ENCODE data around the gene PRAMEF20.
"Not testable (repeated sequence)": the region's sequence is repeated elsewhere in the genome, so short reads cannot be mapped to it uniquely, and the experiment has no call there.

PRAMEF20 gene

DNA sequence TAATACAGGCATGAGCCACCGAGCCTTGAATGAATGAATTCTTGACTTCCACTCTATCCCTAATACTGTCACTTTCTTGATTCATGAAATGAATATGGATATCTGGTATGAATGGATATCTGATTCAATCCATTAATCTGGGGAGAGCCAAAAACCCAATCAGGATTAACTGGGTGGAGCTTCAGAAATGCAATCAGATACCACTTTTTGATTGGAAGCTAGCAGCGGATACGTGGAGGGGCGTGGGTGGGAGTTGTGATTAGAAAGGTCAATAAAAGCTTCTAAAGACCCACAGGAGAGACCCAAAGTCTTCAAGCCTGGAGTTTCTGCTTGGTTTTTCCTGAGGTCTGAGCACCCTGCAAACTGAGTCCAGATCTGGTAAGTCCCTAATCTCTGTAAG lies at the start of gene PRAMEF20:
Gene PRAMEF20, plus strand, starts transcription at position 301 of the 400 bp plus-strand sequence. CDS start 5,905 bp downstream, outside the sequence.
- not testable (repeated sequence) for DNase-seq

DNA sequence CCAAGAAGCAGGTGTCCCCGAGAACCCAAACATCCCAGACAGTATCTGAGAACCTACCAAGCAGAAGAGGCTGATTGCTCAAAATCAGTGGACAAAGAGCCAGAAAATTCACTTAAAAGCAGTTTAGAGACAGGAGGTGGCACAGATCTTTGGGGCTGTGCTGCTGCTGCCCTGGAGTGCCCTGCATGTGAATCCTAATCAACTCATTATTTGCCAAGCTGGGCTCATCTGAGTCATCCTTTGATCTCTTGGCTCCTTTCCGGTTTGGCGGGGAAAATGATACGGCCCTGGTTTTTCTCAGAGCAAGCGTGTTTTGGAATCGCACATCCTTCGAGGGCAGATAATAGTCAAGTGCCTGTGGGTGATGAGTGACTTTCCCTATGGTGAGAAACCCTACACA lies 47.9 kb upstream of the PRAMEF20 start:
- not testable (repeated sequence) for DNase-seq

DNA sequence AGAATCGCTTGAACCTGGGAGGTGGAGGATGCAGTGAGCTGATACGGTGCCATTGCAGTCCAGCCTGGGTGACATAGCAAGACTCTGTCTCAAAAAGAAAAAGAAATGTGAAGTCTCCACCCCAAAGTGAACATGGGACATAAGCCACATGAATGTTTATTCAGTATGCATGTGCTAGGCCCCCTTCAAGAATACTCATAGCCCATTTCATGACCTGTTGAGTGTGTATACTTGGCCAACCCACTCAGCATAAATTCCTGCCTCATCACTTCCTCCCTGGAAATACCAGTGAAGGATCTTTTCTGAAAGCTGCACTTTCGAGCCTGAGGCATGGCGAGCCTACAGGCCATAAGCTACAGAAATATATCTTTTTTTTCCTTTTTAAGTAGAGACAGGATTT lies 45.3 kb upstream of the PRAMEF20 start:
- not testable (repeated sequence) for DNase-seq

DNA sequence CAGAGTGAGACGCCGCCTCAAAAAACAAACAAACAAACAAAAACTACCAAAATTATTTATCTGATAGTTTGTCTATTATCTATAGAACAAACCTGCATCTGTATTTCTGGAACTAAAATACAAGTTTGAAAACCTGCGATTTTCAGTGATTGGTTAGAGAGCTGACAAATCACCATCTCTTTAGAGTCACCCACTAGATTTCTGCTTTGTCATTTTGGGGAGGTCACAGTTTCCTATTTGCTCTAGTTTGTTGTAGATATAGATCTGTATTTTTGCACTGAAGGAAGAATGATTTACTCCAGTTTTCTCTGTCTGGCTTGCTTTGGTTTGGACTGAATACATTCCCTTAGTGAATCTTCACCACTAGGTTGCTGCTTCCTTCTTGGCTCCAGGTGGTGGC lies 43.7 kb upstream of the PRAMEF20 start:
- not testable (repeated sequence) for DNase-seq

DNA sequence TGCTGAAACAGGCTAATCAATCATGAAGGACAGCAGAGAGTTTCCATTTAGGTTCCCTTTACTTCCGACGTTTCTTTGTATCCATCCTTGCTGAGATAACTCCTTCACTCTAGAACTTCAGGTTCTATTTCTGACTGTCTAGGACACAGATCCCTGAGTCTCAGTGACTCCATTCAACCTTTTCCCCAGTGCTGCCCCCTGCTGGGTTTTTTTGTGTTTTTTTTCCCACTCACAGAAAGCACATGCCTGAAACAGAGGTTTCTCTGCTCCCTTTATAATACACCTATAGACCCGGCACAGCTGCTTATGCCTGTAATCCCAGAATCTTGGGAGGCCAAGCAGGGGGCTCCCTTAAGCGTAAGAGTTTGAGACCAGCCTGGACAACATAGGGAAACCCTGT lies 41.7 kb upstream of the PRAMEF20 start:
- DNase-seq: not testable (repeated sequence)

DNA sequence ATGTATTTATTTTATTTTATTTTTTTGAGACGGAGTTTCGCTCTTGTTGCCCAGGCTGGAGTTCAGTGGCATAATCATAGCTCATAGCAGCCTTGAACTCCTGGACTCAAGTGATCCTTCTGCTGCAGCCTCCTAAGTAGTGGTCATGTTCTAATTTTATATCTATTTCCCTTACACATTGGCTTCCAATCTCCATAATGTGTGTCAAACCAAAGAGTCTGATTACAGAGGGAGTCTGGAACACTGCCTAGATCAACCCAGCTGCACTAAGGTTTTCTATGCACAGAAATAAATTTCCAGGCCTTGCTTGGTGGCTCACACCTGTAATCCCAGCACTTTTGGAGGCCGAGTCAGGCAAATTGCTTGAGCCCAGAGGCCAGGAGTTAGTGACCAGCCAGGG lies 31.3 kb upstream of the PRAMEF20 start:
- DNase-seq: not testable (repeated sequence)

DNA sequence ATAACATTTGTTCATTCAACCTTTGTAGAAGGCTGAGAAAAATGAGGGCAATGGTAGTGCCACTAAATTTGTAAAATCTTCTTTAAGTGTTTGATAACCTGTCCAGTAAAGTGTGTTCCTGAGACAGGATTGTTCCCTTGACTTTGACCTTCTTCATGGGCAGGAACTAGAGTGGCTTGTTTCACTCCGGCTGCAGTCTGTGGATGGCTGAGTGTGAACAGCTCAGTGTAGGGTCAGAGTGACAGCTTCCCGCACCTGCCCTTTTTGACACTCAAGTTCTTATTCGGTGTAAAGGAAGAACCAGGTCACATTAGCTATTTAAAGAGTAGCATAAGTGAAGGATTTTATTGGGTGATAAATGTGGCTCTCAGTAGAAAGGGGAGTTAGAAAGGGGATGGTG lies 29.9 kb upstream of the PRAMEF20 start:
- DNase-seq: not testable (repeated sequence)

DNA sequence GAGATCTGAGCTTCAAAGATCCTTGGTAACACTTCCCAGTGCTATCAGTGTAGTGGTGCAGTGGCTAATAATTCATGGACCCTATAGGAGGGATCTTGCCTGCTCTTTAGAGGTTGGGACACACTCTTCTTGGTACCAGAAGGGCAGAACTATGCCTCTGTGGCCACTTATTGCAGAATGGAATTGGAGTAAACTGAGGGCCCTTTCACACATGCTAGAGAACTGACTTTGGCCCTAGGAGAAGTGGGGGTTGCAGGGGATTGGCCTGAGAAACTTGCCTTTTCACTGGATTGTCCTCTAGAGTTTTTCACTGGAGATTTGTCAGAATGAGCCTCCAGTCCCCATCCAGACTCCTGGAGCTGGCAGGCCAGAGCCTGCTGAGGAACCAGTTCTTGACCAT lies 20.9 kb upstream of the PRAMEF20 start, which contains the start of gene PRAMEF17:
Gene PRAMEF17, plus strand, starts transcription at position 301 of the 400 bp plus-strand sequence. Its CDS starts 26 bp downstream, at position 327.
- not testable (repeated sequence) for DNase-seq

DNA sequence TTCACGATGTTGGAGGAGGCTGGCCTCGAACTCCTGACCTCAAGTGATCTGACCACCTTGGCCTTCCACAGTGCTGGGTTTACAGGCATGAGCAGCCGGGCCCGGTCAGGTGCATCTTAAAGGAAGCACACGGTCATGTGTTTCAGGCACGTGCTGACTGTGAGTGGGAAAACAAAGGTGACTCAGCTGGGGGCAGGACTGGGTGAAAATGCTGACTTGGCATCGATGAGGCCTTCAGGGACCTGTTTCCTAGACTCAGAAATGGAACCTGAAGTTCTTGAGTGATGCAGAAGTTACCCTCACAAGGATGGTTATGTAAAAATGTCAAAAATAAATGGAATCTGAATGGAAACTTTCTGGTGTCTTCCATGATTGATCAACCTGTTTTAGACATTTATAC lies 17.2 kb upstream of the PRAMEF20 start:
- not testable (repeated sequence) for DNase-seq

DNA sequence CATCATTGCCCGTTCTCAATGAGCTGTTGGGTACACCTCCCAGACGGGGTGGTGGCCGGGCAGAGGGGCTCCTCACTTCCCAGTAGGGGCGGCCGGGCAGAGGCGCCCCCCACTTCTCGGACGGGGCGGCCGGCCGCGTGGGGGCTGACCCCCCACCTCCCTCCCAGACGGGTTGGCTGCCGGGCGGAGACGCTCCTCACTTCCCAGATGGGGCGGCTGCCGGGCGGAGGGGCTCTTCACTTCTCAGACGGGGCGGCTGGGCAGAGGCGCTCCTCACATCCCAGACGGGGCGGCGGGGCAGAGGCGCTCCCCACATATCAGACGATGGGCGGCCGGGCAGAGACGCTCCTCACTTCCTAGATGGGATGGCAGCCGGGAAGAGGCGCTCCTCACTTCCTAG lies 15.5 kb upstream of the PRAMEF20 start:
- not testable (repeated sequence) for DNase-seq

DNA sequence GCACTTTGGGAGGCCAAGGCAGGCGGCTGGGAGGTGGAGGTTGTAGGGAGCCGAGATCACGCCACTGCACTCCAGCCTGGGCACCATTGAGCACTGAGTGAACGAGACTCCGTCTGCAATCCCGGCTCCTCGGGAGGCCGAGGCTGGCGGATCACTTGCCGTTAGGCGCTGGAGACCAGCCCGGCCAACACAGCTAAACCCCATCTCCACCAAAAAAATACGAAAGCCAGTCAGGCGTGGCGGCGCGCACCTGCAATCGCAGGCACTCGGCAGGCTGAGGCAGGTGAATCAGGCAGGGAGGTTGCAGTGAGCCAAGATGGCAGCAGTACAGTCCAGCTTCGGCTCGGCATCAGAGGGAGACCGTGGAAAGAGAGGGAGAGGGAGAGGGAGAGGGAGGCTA lies 14.9 kb upstream of the PRAMEF20 start:
- DNase-seq: not testable (repeated sequence)

DNA sequence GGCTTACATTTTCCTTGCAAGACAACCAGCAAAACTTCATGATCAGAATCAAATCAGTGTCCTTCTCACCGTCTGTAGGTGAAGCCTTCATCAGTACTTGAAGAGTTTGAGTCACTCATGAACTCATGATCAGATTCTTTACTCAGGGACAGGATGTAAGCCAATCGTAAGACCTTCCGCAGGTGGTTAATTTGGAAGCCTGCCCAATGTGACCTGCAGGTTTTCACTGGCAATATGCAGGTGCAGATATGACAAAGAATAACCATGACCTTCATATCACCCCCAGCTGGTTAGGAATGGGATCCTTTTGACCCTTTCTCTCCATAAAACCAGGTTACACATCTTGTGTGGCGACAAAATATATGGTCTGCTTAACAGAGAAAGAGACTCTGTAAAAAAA lies 2.4 kb upstream of the PRAMEF20 start:
- DNase-seq: no peak

DNA sequence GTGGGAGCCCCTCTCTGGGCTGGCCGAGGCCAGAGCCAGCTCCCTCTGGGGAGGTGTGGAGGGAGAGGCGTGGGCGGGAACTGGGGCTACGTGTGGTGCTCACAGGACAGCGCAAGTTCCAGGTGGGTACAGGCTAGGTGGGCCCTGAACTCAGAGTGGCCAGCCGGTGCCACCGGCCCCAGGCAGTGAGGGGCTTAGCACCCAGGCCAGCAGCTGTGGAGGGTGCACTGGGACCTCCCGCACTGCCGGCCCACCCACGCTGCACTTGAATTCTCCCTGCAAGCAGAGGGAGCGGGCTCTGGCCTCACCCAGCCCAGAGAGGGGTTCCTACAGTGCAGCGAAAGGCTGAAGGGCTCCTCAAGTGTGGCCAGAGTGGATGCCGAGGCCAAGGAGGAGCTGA lies 20.2 kb downstream of the PRAMEF20 start:
- DNase-seq: no peak

DNA sequence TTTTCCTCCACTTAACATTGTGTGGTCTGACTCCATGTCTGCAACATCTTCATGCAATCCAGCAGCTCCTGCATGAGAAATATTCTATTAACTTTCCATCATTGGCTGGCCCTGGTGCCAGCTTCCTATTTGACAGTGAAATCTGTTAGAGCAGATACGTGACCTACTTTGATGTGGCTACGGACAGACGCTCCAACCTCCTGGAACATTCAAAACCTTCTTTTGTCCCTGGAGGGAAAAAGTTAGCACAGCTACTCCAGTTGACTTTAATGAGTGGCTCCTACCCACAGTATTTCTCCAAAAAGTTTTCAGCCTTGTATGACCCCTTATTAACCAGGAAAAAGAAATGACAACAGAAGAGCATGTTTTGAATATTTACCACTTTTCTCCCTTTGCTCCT lies 22.0 kb downstream of the PRAMEF20 start:
- no peak for DNase-seq

DNA sequence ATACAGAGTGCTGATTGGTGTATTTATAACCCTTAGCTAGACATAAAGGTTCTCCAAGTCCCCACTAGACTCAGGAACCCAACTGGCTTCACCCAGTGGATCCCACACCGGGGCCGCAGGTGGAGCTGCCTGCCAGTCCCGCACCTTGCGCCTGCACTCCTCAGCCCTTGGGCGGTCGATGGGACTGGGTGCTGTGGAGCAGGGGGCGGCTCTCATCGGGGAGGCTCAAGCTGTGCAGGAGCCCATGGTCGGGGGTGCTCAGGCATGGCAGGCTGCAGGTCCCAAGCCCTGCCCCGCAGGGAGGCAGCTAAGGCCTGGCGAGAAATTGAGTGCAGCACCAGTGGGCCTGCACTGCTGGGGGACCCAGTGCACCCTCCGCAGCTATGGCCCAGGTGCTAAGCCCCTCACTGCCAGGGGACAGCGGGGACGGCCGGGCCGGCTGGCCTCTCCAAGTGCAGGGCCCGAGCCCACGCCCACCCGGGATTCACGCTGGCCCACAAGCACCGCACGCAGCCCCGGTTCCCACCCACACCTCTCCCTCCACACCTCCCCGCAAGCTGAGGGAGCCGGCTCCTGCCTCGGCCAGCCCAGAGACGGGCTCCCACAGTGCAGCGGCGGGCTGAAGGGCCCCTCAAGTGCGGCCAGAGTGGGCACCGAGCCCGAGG lies 23.6 kb downstream of the PRAMEF20 start:
- DNase-seq: not testable (repeated sequence)

DNA sequence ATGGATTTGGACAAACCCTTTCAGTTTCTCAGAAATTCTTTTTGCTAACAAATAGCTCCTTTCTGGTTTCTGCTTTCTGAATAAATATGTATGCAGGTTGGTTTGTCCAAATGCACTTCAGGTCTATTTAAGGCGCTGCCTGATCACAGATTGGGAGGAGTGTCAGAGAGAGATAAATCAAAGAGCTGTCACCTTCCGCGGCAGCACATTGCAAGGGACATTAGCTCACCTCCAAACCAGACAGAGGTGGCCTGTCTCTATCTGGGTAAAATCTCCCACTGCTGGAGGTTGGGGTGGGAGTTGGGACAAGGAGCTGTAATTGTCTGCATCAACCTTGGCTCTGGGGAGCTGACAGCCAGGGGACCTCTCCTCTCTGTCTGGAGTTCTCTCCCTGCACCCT lies 25.2 kb downstream of the PRAMEF20 start:
- DNase-seq: no peak

DNA sequence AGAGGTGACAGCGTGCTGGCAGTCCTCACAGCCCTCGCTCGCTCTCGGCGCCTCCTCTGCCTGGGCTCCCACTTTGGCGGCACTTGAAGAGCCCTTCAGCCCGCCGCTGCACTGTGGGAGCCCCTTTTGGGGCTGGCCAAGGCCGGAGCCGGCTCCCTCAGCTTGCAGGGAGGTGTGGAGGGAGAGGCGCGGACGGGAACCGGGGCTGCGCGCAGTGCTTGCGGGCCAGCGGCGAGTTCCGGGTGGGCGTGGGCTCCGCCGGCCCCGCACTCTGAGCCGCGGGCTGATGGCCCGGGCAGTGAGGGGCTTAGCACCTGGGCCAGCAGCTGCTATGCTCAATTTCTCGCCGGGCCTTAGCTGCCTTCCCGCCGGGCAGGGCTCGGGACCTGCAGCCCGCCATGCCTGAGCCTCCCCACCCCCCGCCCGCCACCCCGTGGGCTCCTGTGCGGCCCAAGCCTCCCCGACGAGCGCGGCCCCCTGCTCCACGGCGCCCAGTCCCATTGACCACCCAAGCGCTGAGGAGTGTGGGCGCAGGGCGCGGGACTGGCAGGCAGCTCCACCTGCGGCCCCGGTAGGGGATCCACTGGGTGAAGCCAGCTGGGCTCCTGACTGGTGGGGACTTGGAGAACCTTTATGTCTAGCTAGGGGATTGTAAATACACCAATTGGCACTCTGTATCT lies 29.0 kb downstream of the PRAMEF20 start:
- not testable (repeated sequence) for DNase-seq

DNA sequence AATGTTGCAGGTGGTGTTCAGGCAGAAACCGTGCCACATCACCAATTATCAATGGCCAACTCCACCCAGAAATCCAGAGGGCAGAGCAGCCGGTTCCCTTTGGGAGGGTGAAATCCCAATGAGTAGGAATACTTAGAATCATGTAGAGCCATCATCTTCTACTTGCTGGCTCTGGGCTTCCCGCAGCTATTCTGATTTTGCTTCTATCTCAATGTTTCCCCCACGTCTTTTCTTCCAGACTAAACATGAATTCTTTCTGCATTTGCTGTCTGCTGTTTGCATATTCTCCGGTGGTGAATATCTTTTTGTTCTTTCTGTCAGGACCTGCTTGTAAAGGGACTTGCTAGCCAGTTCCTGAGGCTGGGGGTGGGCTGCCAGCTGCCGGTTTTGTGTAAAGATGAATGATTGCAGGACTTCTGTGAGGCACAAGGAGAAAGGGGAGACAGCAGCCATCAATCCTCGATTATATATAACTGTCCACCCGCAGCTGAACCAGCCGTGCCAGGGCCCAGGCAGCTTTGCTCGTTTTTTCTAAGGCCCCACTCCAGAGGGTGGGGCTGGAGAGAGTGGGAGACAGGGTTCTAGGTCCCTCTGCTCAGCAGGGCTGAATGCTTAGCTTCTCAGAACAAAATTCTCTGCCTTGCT lies 33.2 kb downstream of the PRAMEF20 start:
- DNase-seq: no peak

DNA sequence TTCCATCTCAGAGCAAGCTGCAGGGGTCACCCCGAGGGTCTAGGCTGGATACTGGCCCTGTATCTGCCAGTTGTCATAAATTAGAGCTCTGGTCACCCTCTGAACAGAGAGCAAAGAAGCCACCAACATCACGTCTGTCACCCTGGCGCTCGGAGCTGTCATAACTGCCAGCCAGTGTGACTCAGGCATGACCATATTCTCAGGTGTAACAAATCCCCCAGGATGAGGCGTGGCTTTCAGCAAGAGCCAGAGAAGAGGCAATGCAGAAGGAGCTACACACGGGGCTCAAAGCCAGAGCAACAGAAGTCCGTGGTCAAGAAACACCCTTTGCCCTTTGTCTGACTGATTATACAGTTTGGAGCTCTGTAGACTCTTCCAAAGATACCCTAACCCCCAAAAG lies 40.0 kb downstream of the PRAMEF20 start:
- DNase-seq: no peak

DNA sequence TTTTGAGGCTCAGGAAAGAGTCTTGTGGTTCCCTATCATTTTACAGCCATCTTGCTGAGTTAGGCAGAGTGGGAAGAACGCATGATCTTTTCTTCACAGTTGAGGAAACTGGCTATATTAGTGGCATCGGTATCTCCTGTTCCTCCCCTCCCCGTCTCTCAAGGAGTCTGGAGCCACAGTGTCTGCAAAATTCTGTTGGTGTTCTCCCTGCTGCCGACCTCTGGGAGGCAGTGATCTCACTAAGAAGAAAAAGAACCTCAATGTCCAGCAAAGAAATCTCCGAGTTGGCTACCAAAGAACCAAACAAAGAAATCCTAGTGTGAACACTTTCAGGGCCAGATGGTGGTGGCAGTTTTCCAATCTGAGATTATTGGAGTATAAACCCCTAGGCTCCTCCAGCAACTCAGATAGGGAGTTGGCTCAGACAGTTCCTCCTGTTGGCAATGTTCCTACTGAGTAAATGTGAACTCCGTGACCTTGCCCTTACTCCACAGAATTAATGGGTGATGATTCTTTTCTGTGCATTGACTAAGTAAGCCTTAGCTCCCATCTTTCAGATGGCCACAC lies 41.2 kb downstream of the PRAMEF20 start:
- DNase-seq: no peak

DNA sequence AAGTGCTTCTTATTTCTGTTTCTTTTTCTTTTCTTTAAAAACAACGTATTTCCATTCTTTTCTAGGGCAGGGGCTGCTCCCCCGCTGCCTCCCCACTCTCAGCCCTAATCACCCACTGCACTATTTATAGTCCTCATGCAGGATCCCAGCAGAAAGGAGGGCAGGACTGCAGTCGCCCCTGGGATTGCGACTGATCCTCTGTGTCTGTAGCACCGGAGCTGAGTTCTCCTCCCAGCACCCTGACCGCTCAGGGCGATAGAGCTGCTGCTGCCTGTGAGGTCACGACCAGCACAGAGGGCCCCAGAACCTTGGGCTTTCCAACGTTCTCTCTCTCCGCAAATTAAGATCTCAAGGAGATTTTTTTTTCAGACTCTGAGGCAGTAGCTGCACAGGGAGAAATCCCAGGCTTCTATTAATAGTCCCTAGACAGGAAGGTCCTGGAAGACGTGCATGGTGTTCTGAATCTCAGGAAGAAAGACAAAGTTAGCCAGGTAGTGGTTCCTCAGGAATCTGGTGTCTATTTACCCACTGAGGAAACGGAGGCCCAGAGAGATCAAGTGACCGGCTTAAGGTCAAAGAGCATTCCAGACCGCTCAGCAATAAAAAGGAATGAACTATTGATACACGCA lies 46.8 kb downstream of the PRAMEF20 start:
- no peak for DNase-seq

DNA sequence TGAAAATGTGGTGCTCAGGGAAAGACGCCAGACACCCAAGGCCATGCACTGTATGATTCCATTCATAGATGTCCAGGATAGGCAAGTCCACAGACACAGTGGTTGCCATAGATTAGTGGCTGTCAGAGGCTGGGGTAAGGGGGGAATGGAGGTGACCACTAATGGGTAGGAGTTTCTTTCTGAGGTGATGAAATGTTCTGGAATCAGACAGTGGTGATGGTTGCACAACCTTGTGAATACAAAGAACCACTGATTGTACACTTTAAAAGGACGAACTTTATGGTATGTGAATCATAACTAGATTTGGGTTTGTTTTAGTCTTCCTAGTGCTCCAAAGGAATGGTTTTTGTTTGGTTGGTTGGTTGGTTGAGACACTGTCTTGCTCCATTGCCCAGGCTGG lies 51.7 kb downstream of the PRAMEF20 start:
- DNase-seq: no peak

DNA sequence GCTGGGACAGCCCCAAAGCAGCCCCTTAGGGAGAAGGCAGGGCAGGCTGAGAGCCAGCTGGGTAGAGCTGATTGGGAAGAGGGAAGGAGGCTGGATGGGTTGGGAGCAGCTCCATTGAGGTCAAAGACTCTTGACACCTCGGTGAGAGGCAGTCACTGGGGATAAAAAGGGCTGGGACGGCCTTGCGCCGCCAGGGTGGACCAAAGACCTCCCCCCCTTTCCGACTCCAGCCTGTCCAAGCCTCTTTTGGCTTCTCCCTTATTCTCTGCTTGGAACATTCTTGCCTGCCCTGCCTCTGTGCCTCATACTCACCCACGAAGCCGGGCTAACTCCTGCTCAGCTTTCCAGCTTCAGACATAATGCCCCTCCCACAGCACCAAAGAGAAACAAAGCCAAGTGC lies 52.4 kb downstream of the PRAMEF20 start:
- no peak for DNase-seq
